RWPE2 (cell line): ENCODE results near the gene PHF2.

Source experiments
- ATAC-seq: fragments of 200-7000 bp; cut with Tn5 transposase; 3 replicates; pipeline ENCODE4 v1.9.1; 2021; ENCODE audit warnings: low read depth
- DNase-seq: peaks from one replicate; pipeline ENCODE4 v3.0.0-alpha.2; 2020; ENCODE audit warnings: low spot score
- H3K27ac ChIP-seq: fragments of 450-650 bp; 2 replicates; pipeline ENCODE4 v1.5.1; 2017; ENCODE audit warnings: mild to moderate bottlenecking; ENCODE audit not compliant: poor library complexity, severe bottlenecking
- H3K27me3 ChIP-seq: fragments of 250-450 bp; sonication (Bioruptor Pico); 2 replicates; pipeline ENCODE4 v1.5.1; 2021; ENCODE audit warnings: mild to moderate bottlenecking, moderate library complexity; ENCODE audit not compliant: insufficient read depth, poor library complexity, severe bottlenecking
- H3K36me3 ChIP-seq: fragments of 250-450 bp; sonication (Bioruptor Pico); 2 replicates; pipeline ENCODE4 v1.5.1; 2020; ENCODE audit warnings: low read depth, mild to moderate bottlenecking, moderate library complexity
- H3K4me1 ChIP-seq: fragments of 250-450 bp; sonication (Bioruptor Pico); 2 replicates; pipeline ENCODE4 v1.5.1; 2021; ENCODE audit warnings: mild to moderate bottlenecking, moderate library complexity; ENCODE audit not compliant: insufficient read depth, poor library complexity, severe bottlenecking
- H3K4me3 ChIP-seq: fragments of 250-450 bp; sonication (Bioruptor Pico); 2 replicates; pipeline ENCODE4 v1.5.1; 2021; ENCODE audit warnings: mild to moderate bottlenecking, moderate library complexity; ENCODE audit not compliant: severe bottlenecking
- H3K9me3 ChIP-seq: fragments of 250-450 bp; sonication (Bioruptor Pico); 2 replicates; pipeline ENCODE4 v1.5.1; 2021; ENCODE audit warnings: mild to moderate bottlenecking, moderate library complexity; ENCODE audit not compliant: severe bottlenecking
- CTCF ChIP-seq: fragments of 450-650 bp; IDR thresholded peaks from one replicate; pipeline ENCODE4 v1.5.1; 2017; ENCODE audit warnings: mild to moderate bottlenecking, moderate library complexity; ENCODE audit not compliant: poor library complexity, severe bottlenecking

Gene PHF2

GRCh38 chr9:93709600-93710369 lies 133.4 kb downstream of the PHF2 start:
- no peak overlapping the region for H3K27ac ChIP-seq
- TF ChIP-seq CTCF = no peak
- DNase-seq (no peak), ATAC-seq (no peak)
- no peaks in the 10 kb centered on the region for H3K4me1 ChIP-seq
- no peaks in the 10 kb centered on the region for H3K36me3 ChIP-seq
- H3K27me3 ChIP-seq = no peaks in the 10 kb centered on the region
- H3K4me3 ChIP-seq = no peak overlapping the region
- no peaks in the 10 kb centered on the region for H3K9me3 ChIP-seq

GRCh38 chr9:93710370-93710723 lies 134.0 kb downstream of the PHF2 start:
- ATAC-seq (no peak), DNase-seq (no peak)
- Histone ChIP-seq H3K36me3 (no peaks in the 10 kb centered on the region), H3K27me3 (no peaks in the 10 kb centered on the region), H3K4me3 (no peak overlapping the region), H3K27ac (no peak overlapping the region), H3K9me3 (no peaks in the 10 kb centered on the region), H3K4me1 (no peaks in the 10 kb centered on the region)
- no peak for TF ChIP-seq CTCF

GRCh38 chr9:93711002-93711401 lies 134.6 kb downstream of the PHF2 start:
- H3K36me3 ChIP-seq = no peaks in the 10 kb centered on the region
- H3K4me1 ChIP-seq = no peaks in the 10 kb centered on the region
- no peak for TF ChIP-seq CTCF
- ATAC-seq = no peak
- H3K4me3 ChIP-seq = no peak overlapping the region
- no peaks in the 10 kb centered on the region for H3K27me3 ChIP-seq
- DNase-seq = no peak
- no peak overlapping the region for H3K27ac ChIP-seq
- no peaks in the 10 kb centered on the region for H3K9me3 ChIP-seq

GRCh38 chr9:93712896-93713295 lies 136.5 kb downstream of the PHF2 start:
- no peaks in the 10 kb centered on the region for H3K36me3 ChIP-seq
- no peaks in the 10 kb centered on the region for H3K27me3 ChIP-seq
- TF ChIP-seq CTCF = no peak
- H3K4me1 ChIP-seq = no peaks in the 10 kb centered on the region
- DNase-seq (no peak), ATAC-seq (no peak)
- no peak overlapping the region for H3K27ac ChIP-seq
- H3K4me3 ChIP-seq = no peak overlapping the region
- H3K9me3 ChIP-seq = no peaks in the 10 kb centered on the region

GRCh38 chr9:93713716-93714115 lies 137.3 kb downstream of the PHF2 start:
- no peaks in the 10 kb centered on the region for H3K36me3 ChIP-seq
- TF ChIP-seq CTCF = no peak
- H3K27ac ChIP-seq = no peak overlapping the region
- H3K4me1 ChIP-seq = no peaks in the 10 kb centered on the region
- no peaks in the 10 kb centered on the region for H3K9me3 ChIP-seq
- H3K4me3 ChIP-seq = no peak overlapping the region
- no peak for DNase-seq
- ATAC-seq = no peak
- no peaks in the 10 kb centered on the region for H3K27me3 ChIP-seq
